GM18519 (cell line): ENCODE measurements around the gene NUP210L.
"Not testable (repeated sequence)": the region's sequence is repeated elsewhere in the genome, so short reads cannot be mapped to it uniquely, and the experiment has no call there.

Experiments used
- ATAC-seq: cut with Tn5 transposase; IDR thresholded peaks from one replicate; pipeline ENCODE4 v1.9.1; 2021; ENCODE audit warnings: mild to moderate bottlenecking, moderate library complexity; ENCODE audit not compliant: unreplicated experiment, low FRiP score

Gene NUP210L

DNA sequence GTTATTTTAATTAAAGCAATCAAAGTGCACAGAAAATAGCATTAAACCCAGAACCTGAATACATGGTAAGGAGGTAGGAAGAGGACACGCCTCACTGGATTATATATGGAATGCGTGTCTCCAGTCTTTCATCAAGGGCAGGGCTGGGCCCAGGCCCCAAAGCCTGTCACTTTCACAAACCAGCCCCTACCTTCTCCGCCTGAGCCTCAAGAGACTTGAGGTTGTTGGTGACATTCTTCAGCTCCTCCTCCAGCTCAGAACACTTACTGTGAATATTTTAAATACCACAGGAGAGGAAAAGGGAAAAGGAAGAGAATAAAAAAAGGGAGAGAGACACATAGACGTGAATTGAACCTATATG is 16.3 kb upstream of the NUP210L start:
- no peak for ATAC-seq

- no peak for ATAC-seq
Observed at GRCh38 chr1:154170547-154171222, 15.8 kb upstream of the NUP210L start.

- ATAC-seq: no peak
Observed at GRCh38 chr1:154167461-154167860, 12.6 kb upstream of the NUP210L start.

- no peak for ATAC-seq
Observed at GRCh38 chr1:154166207-154166606, 11.3 kb upstream of the NUP210L start.

GRCh38 chr1:154159554-154159953 is 4.7 kb upstream of the NUP210L start:
- no peak for ATAC-seq

DNA sequence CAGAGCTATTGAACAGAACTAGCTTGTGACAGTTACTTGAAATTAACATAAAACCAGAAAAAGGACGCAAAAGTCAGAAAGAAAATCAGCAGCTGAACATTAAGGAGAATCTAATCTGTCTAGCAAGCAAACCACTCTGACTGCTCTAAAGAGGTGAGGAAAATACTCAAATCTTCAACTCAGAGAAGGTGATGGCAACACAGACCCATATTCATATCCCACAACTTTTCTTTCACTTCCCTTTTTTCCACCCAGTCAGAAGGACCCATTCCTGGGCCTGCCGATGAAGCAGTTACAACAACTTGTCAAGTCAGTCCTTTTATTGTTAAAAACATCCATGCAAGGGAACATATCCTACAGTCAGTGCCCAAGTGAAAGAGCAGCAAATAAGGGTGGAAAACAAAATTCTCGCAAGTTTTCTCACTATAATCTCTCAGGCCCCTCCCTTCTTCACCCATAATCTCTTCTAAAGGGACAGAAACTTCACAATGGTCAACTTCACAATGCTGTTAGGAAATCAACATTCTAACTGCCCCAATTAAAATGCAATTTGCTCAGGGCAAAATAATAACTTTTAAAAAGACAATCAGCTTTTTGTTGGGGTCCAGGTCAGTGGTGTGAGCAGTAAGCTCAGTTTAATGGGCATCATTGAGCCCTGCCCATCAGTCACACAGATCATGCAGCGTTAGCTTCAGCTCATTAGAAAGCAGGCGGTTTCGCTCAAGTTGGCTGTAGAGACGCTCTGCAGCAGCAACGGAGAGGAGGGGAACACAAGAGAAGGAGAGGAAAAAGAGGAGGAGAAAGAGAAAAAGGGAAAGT is 3.6 kb upstream of the NUP210L start:
- no peak for ATAC-seq

DNA sequence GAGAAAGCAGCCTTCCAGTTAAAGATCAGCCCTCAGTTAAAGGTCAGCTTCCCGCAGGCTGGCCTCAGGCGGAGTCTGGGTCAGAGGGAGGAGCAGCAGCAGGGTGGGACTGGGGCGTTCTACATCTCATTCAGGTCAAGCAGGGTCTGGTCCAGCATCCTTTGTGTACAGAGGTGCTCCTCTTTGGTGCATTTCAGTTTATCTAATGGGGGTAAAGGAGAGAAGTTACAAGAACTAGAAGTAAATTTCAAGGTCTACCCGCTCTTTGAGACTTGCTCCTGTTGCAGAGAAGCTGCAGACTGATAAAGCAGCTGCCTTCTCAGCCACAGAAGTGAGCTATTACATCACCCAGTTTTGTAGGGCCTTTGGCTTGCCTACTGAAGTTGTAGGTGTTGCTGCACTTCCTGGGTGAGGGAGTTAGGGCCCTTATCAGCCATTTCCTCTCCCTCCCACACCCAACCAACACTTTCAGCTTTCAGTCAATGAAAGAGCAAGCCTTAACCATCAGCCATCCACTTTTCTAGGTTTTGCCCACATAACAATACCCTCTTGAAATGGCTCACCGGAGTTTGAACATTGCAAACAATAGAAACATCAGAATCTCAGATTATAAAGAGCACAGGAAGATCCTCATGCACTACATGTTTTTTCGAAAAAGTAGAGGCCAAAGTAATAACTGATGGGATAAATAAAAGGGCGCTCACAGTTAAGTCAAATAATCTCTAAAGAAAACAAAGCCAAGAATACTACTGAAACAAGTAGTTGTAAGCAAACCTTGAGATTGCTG is 2.8 kb upstream of the NUP210L start:
- peak; percentile 64 for ATAC-seq

DNA sequence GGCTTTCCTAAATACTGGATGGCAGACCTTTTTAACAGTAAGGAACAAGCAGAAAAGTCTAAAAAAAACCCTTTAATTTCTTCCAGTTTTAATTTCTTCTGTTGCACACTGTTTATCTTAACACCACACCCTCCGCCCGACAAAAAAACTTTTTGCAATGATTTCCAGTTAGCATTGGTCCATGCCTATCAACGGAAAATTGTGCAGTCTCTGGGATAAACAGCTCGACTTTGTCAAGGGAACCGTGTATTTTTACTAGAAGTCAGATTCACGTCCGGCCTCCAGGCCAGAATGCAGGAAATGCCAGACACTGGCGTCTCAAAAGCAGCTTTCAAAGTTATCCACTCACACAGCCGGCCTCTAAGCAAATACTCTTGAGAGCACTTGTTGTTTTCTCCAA is 378 bp upstream of the NUP210L start:
- ATAC-seq: no peak

GRCh38 chr1:154154053-154154452 is 820 bp downstream of the NUP210L start:
- no peak for ATAC-seq

DNA sequence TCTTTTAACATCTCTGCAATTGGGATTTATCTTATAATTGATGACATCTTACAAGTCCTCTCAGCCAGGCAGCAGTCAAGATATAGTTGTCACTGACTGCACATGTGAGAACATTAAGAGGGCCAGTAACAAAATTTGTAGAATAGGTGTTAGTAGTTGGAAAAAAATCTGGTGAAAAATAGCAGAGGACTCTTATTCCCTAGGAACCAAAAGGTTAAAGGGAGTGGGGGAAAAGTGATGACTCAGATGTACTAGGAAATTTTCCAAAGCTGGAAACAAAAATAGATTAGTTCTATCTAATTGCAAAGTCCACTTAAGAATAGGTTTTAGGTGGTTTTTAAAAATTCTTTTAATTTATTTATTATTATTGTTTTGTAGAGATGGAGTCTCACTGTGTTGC is 3.6 kb downstream of the NUP210L start:
- ATAC-seq: no peak

DNA sequence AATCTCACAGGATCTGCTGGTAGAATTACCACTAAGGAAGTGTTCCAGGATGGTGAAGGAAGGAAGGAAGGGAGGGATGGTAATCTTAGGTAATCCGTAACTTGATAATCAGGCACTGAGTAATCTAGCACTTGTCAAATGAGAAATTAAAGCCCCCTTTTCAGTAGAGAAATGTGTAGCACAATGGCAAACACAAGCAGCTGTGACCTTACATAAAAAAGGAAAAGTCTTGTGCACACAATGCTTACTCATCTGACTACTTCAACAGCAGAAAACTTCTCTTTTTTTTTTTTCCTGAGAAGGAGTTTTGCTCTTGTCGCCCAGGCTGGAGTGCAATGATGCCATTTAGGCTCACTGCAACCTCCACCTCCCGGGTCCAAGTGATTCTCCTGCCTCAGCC is 6.1 kb downstream of the NUP210L start:
- no peak for ATAC-seq

DNA sequence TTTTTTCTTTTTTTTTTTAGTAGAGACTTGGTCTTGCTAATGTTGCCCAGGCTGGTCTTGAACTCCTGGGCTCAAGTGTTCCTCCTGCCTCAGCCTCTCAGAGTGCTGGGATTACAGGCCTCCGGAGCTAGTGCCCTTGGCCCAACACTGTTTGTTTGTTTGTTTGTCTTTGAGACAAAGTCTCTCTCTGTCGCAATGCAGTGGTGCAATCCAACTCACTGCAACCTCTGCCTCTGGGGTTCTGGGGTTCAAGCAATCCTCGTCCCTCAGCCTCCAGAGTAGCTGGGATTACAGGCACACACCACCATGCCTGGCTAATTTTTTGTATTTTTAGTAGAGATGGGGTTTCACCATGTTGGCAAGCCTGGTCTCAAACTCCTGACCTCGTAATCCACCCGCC is 7.4 kb downstream of the NUP210L start:
- not testable (repeated sequence) for ATAC-seq

- ATAC-seq: no peak
Observed at GRCh38 chr1:154145986-154146385, 8.9 kb downstream of the NUP210L start.

- no peak for ATAC-seq
Observed at GRCh38 chr1:154142358-154142757, 12.5 kb downstream of the NUP210L start.

GRCh38 chr1:154141240-154141639 is 13.6 kb downstream of the NUP210L start:
- ATAC-seq: no peak

GRCh38 chr1:154137888-154138287 is 17.0 kb downstream of the NUP210L start:
- no peak for ATAC-seq

- ATAC-seq: no peak
Observed at GRCh38 chr1:154133256-154133655, 21.6 kb downstream of the NUP210L start.

GRCh38 chr1:154129391-154129970 is 25.4 kb downstream of the NUP210L start:
- no peak for ATAC-seq

DNA sequence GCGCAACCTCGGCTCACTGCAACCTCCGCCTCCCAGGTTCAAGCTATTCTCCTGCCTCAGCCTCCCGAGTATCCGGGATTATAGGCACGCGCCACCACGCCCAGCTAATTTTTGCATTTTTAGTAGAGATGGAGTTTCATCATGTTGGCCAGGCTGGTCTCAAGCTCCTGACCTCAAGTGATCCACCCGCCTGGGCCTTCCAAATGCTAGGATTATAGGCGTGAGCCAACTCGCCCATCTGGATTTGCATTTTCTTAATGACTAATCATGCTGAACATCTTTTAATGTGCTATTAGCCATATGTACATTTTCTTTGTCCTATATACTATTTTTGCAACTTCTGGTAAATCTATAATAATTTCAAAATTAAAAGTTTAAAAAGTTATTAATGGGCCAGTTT is 31.7 kb downstream of the NUP210L start:
- ATAC-seq: not testable (repeated sequence)

- ATAC-seq: no peak
Observed at GRCh38 chr1:154117642-154118041, 37.2 kb downstream of the NUP210L start.

GRCh38 chr1:154115180-154115579 is 39.7 kb downstream of the NUP210L start:
- ATAC-seq: no peak
